ENCODE measurements around the gene PDE4DIP.
"Not testable (repeated sequence)": the region's sequence is repeated elsewhere in the genome, so short reads cannot be mapped to it uniquely, and the experiment has no call there.

- not testable (repeated sequence) for TF ChIP-seq SUZ12 (IDR thresholded peaks at IDR 0.05; ENCODE audit: extremely low read depth, insufficient read depth, insufficient read length); ZNF274 (IDR thresholded peaks at IDR 0.05; ENCODE audit: low read depth, low read length); YY1 (IDR thresholded peaks at IDR 0.05; ENCODE audit: insufficient read depth, insufficient read length)
Observed at GRCh38 chr1:148860579-148861259, 16.5 kb downstream of the PDE4DIP start.

Data from NT2/D1 (cell line).